ENCODE data around the gene AHCYL1. TPM values are rescaled to one million over a fixed set of nuclear protein-coding genes. Genes with fewer than 3 reads are reported as not detected.
A peak's percentile ranks its signal among the peaks of the same experiment; 100 is the strongest.
"Not testable (repeated sequence)": the region's sequence is repeated elsewhere in the genome, so short reads cannot be mapped to it uniquely, and the experiment has no call there.

Gene AHCYL1
- polyA plus RNA-seq (ENCODE audit: insufficient read length in 10 of 10) = 10 to 100 TPM; 37.2 to 50.2 (median 41.0) TPM
- long read RNA-seq, donor 1, full-length matches to known transcripts = 3 of 3 reads
- long read RNA-seq, donor 1, partial matches to known transcripts = 0 of 3 reads
- long read RNA-seq, donor 1, other reads (novel, unspliced or antisense) = 0 of 3 reads
- long read RNA-seq, donor 2, full-length matches to known transcripts = 3 of 3 reads
- long read RNA-seq, donor 2, partial matches to known transcripts = 0 of 3 reads
- long read RNA-seq, donor 2, other reads (novel, unspliced or antisense) = 0 of 3 reads
- long read RNA-seq, donor 3 = 0 reads
- long read RNA-seq, donor 4, full-length matches to known transcripts = 7 of 7 reads
- long read RNA-seq, donor 4, partial matches to known transcripts = 0 of 7 reads
- long read RNA-seq, donor 4, other reads (novel, unspliced or antisense) = 0 of 7 reads
- long read RNA-seq, donor 5, full-length matches to known transcripts = 6 of 6 reads
- long read RNA-seq, donor 5, partial matches to known transcripts = 0 of 6 reads
- long read RNA-seq, donor 5, other reads (novel, unspliced or antisense) = 0 of 6 reads
- long read RNA-seq, donor 6, full-length matches to known transcripts = 10 of 15 reads
- long read RNA-seq, donor 6, partial matches to known transcripts = 5 of 15 reads
- long read RNA-seq, donor 6, other reads (novel, unspliced or antisense) = 0 of 15 reads
- long read RNA-seq, donor 7, full-length matches to known transcripts = 6 of 6 reads
- long read RNA-seq, donor 7, partial matches to known transcripts = 0 of 6 reads
- long read RNA-seq, donor 7, other reads (novel, unspliced or antisense) = 0 of 6 reads
- long read RNA-seq, donor 8, full-length matches to known transcripts = 9 of 9 reads
- long read RNA-seq, donor 8, partial matches to known transcripts = 0 of 9 reads
- long read RNA-seq, donor 8, other reads (novel, unspliced or antisense) = 0 of 9 reads
- long read RNA-seq, donor 9, full-length matches to known transcripts = 2 of 2 reads
- long read RNA-seq, donor 9, partial matches to known transcripts = 0 of 2 reads
- long read RNA-seq, donor 9, other reads (novel, unspliced or antisense) = 0 of 2 reads

DNA sequence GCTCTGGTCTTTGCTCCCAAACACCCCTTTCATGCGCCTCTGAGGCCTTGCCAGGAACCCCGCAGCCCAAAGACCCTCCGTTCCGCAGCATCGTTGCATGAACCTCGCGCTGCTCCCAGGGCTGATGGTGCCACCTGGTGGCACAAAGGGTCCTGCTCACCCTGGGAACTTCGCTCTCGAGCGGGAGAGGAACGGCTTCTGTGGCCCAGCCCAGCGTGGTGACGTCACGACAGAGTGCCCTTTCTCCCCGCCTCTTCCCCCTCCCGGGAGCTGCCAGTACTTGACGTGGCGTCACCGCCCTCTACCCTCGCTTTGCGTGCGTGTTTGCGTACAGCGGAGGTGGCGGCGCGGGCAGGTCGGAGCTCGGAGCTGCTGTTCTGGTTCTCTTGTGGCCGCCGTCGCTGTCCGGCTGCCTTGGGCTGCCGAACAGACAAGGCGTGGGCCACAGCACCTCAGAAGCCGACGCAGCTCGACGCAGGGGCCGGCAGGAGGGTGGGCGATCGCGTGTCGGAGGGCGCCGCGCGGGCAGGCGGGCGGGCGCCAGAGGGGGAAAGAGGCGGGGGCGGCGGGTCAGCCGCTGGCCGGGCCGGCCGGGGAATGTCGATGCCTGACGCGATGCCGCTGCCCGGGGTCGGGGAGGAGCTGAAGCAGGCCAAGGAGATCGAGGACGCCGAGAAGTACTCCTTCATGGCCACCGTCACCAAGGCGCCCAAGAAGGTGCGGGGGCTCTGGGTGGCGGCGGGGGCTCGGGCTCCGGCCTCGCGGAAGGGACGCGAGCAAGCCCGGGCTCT is at the start of gene AHCYL1:
Gene AHCYL1, plus strand, starts transcription at position 310 of the 791 bp plus-strand sequence. Its CDS starts 288 bp downstream, at position 598.
- DNase-seq = peak; percentile 99 to 100 (median 99)

DNA sequence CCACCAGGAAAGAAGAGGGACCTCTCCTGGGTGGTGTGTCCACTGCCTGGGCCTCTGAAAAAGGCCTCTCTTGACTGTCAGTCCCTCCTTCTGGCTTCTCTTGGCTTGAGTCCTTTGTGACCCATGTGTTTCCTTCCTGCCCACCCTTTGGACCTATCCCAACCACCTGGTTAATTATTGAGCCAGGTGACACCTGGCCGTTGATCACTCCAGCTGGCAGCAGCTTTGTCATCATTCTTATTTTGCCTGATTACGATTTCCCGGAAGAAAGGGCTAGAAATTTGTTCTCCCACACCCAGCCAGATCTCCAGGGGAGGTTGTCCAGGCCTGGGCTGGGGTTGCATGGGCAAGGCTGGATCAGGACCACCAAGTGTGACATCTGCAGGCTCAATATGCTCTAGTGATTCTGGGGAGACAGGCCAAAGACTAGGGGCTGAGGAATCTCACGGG is 49.1 kb upstream of the AHCYL1 start:
- no peak for DNase-seq

DNA sequence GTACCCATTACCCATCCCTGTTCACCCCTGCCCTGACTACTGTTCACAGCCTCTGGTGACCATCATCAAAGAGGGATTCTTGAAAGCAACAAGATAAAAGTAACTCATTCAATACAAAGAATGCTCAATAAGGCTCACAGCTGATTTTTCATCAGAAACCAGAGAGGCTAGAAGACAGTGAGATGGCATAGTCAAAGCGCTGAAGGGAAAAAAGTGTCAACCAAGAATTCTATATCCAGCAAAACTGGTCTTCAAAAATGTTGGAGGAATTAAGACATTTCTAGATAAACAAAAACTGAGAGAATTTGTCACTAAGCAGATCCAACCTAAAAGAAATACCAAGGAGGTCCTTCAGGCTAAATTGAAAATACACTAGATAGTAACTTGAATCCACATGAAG is 46.8 kb upstream of the AHCYL1 start:
- no peak for DNase-seq

DNA sequence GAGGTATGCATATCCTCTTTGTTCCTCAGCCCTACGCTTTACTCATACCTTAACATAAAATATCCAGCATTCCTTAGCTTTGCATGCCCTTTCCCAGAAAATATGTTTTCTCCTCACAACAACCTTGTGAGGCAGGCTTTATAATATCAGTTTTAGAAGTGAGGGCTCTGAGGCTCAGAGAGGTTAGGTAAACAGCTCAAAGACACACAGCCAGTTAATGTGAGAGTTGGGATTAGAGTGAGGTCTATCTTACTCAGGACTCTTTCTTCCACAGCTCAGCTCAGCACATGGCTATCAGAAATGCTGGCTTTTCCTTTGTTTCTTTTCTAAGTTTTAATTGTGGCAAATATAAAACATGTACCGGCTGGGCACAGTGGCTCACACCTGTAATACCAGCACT is 46.0 kb upstream of the AHCYL1 start:
- no peak for DNase-seq

DNA sequence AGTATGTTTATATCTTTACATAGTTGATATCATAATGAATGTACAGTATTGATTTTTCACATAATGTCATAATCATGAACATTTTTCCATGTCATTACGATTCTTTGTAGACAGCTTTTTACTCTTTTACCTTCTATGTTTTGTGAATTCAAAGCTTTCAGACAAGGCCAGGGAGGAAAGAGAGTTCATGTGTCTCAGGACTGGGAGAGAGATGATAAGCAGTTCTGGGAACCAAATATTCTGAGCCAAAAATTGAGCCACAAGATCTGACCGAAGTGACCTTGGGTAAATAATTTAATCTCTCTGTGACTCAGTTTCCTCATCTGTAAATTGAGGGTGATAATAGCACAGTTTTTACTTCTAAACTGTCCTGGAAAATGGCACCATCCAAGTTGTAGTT is 42.1 kb upstream of the AHCYL1 start:
- DNase-seq = no peak

DNA sequence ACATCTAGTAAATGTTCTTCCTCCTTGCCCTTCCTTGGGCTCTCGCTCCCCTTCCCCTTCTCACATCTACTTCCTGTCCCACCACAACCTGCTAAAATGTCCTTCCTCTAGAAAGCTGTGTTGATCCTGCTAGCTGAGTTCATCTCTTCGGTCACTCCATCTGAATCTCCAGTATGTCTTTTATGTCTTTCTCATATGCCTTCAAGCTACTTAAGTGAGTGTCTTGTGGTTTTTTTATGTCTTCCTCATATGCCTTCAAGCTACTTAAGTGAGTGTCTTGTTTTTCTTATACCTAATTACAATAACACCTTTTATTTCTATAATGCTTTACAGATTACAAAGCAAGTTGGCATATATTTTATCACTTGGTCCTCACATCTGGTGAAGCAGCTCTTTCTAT is 40.0 kb upstream of the AHCYL1 start:
- no peak for DNase-seq

DNA sequence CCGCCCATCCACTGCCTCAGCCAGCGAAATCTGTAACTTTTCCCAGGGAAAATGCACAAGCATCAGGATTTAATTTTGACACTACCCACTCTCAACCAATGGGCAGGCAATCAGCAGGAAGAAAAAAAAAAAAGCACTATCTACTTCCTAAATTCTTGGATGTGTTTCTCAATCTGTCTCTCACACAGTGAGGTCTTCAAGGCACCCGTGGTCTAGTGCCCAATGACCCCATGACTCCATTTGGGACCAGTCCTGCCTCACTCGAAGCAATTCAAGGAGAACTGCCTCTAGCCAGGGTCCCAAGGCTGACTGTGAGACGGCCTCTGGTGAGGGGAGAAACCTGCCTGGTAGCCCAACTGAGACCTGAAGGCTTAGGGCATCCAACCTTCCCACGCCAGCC is 38.1 kb upstream of the AHCYL1 start:
- DNase-seq = no peak

DNA sequence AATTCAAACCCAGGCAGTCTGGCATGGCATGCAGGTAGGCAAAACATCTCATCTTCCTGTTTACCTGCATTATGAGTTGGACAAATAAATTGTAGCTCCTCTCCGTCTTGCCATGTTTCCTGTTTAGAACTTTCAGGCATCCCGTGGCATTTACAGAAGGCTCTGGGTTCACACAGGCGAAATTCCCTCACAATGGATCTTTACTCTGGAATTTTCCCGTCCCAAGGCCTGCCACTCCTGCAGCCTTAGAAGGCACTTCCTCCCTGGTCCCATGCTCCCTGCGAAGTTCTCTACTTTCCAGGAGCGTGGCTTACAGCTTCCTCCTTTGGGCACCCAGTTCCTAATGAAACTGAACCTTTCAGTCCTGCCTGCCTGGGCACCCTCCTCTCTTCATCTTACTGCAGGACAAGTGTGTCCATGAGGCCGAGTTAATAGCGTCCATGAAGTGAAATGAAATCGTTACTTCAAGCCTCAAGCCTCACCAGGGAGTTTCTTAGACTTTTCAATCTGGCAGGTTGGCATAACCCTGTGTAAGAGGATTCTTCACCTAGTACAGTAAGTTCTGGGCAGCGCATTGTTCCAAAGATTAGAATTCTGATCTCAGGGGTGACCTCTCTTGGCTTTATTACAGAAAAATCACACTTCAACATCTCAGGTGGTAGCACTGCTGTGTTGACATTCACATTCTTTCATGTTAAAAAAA is 36.8 kb upstream of the AHCYL1 start:
- DNase-seq = no peak

DNA sequence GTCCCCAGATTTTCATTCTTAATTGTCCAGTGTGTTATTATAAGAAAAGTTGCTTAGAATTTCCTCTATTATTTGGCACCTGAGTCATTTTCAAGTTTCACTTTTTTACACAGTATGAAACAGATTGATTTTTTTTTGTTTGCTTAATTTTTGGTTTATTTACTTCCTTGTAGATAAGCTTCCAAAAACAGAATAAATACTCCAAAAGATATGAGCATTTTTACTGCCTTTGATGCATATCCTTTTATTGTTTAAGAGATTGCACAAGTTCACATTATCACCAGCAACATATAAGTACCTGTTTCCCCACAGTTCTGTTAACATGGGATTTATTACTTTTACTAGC is 36.3 kb upstream of the AHCYL1 start:
- no peak for DNase-seq

DNA sequence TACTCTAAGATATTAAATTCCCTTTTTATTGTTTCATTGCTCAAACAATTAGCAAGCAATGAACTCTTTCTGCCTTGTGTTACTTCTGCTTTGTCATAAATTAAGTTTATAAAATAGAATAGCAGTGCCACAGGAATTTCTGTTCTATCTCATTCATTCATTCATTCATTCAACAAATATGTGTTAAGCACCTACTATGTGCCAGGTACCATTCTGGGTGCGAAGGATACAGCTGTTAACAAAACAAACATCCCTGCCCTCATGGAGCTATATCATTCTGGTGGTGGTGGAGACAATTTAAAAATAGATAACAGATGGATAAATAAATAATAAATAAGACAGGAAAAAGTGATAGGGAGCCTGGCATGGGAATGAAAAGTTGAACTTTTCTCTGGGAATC is 34.5 kb upstream of the AHCYL1 start:
- DNase-seq = no peak

DNA sequence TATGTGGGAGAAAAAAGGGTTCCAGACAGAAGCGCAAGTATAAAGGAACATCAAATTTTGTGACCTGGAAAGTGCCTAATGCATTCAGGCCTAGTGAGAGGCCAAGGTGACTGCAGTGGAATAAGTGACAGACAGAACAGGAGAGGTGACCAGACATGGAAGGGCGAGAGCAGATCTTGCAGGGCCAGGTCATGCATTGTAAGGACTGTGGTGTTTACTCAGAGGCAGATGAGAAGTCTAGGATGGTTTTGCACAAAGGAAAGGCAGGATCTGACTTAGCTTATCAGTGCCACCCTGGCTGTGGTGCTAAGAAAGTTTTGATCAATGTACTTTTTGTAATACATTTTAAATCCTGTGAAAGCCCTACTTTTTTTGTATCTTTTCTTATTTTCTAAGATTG is 34.1 kb upstream of the AHCYL1 start:
- DNase-seq = no peak

DNA sequence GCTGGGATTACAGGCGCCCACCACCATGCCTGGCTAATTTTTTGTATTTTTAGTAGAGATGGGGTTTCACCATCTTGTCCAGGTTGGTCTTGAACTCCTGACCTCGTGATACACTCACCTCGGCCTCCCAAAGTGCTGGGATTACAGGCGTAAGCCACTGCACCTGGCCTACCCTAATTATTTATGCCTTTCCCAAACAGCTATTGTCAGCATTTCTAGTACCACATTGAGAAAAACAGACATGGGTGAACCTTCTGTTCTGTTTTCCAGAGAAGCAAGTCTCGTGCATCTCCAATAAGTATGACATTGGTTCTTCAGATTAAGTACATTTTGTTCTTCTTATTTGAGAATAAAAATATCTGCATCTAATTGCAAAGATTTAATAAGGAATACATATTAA is 33.1 kb upstream of the AHCYL1 start:
- not testable (repeated sequence) for DNase-seq

DNA sequence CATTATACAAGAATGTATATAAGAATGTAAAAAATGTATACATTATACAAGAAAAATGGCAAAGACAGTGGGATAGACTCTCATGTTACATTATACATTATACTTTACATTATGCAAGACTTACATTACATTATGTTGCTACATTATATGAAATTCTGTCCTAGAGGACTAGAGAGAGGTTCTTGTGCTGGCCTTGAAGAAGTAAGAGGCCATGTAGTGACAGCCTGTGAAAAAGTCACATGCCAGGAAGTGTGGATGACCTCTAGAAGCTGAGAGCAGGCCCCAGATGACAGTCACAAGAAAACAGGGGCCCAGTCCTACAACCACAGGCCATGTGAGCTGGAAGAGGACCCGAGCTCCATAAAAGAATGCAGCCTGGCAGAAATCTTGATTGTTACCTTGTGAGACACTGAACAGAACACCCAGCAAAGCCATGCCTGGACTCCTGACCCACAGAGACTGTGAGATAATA is 30.5 kb upstream of the AHCYL1 start:
- no peak for DNase-seq

DNA sequence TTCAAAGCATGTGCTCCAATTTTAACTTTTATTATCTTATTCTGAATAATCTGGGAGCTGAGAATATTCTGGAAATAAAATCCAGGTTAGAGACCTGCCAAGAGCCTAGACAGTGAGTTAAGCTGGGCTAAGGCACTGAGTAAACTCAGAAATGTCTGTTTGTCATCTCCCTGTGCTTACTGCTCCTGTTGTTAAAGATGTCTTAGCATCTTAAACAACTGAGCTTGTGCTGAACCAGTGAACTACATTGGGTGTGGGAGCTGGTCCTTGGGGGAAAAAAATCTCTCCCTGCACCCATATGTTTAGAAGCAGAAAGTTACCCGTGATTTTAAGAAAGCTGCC is 25.0 kb upstream of the AHCYL1 start:
- DNase-seq = no peak

DNA sequence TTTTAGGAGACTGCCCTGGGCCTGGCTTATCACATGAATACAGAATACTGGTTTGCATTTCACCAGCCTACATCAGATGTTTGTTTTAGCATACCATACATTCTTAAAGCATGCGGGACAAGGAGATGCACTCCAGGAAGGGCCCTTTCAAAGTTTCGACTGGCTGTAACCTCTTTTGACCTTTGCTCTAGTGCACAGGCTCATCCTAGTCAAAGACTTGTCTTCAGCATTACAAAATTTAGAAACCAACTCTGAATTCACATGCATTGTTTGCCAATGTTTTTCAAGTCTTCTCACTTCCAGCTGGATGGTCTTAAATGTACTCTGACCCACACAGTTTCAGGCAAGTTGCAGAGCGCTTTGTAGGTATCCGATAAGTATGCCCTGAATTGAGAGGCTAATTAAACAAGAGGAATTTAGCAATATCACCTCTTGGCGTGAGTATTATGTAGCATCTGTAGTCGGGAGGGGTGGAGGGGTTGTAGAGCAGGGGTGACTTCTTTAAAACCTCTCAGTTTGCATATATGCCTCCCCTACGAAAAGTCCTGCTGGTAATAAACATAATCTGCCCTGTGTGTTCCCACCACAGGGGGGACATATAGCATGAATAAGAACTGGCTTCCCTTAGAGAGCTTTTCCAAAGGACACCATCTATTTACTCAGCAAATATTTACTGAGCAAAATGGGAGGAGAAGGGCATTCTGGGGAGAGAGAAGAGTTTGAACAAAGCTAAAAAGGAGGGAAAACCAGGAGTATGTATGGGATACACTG is 24.4 kb upstream of the AHCYL1 start:
- DNase-seq = peak in 1 of 3 donors; percentile 66

DNA sequence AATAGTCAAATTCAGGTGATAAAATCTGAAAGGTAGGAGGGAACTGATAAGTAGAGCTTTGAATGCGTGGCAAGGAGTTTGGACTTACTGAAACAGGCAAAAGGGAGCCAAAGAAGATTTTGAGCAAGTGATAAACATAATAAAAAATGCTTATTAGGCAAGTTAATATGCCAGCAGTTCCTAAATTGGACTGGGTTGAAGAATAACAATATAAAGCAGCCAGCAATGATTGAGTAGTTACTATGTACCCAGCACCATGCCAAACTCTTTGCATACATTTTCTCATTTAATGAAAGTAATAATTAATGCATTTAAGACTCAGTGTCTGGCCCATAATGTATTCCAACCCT is 23.8 kb upstream of the AHCYL1 start:
- no peak for DNase-seq

DNA sequence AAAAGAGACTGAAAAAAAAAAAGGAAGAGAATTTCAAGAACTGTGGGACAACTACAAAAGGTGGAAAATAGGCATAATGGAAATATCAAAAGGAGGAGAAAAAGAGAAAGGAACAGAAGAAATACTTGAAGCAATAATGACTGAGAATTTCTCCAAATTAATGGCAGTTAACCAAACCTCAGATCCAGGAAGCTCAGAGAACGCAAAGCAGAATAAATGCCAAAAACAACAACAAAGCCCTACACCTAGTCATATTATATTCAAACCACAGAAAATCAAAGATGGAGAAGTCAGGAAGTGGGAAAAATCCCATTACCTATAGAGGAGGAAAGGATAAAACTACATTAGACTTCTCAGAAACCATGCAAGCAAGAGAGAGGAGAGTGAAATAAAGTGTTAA is 20.7 kb upstream of the AHCYL1 start:
- no peak for DNase-seq

DNA sequence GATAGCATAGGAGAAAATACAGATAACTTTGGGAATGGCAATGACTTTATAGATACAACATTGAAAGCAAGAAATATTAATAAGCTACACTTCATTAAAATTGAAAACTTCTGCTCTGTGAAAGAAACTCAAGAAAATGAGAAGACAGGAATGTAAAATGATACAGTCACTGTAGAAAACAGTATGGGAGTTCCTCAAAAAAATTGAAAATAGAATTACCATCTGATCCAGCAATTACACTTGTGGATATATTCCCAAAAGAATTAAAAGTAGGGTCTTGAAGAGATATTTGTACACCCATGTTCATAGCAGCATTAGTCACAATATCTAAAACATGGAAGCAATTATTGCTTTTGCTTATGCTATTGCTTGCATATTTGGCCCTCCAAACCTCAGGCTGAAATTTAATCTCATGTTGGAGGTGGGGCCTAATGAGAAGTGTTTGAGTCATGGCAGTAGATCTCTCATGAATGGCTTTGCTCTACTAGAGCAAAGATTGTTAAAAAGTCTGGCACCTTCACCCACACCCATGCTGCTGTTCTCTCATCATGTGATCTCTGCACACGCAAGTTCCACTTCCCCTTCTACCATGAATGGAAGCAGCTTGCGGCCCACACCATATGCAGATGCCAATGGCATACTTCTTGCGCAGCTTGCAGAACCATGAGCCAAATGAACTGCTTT is 15.3 kb upstream of the AHCYL1 start:
- peak in 1 of 3 donors; percentile 71 for DNase-seq

DNA sequence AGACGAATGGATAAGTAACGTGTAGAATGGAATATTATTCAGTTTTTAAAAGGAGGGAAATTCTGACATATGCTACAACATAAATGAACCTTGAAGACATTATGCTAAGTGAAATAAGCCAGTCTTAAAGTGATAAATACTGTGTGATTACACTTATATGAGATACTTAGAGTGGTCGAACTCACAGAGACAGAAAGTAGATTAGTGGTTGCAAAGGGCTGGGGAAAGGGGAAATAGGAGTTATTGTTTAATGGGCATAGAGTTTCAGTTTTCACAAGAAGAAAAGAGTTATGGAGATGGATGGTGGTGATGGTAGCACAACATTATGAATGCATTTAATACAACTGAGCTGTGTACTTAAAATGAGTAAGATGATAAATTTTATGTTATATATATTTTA is 14.7 kb upstream of the AHCYL1 start:
- no peak for DNase-seq

DNA sequence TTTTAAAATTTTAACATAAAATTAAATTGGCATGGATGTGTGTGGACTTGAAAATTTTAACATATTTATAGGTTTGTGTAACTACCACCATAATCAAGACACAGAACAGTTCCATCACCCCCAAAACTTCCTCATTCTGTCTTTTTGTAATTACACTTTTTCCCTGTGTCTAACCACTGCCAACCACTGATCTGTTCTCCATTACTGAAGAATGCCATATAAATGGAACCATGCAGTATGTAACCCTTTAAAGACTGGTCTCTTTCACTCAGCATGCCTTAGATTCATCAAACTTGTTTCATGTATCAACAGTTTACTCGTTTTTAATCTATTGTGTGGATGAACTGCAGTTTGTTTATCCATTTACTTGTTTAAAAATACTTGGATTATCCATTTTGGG is 13.0 kb upstream of the AHCYL1 start:
- DNase-seq = no peak

Data from muscle of back (tissue), 13 donors.